DLD1 (cell line): ENCODE measurements around the gene PAM16.

Source experiments
- in situ Hi-C: cut with HindIII; loops from 2 replicates; pipeline ENCODE4 v1.10.0; 2017; ENCODE audit warnings: low sequenced_read_pairs

The PAM16 gene

DNA sequence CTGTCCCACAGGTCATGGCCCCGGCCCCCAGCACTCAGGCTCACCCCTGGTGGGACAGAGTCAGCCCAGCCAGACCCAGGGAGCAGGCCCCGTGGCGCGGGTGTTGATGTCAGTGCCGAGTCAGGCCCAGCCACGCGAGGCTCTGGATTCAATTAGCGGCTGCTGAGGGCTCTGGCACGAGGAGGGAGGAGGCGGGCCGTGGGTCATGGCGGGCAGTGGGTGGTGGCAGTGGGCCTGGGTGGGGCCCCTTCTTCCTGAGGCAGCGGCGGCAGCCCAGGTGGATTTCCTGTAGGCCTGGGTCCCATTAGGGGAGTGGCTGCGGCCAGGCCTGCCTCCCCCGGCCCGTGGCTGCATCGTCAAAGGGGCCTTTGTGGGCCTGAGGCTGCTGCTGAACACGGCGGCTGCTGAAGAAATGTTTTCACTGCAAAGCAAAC, 33.4 kb upstream of the PAM16 start:
- in situ Hi-C loops = no loop called here

DNA sequence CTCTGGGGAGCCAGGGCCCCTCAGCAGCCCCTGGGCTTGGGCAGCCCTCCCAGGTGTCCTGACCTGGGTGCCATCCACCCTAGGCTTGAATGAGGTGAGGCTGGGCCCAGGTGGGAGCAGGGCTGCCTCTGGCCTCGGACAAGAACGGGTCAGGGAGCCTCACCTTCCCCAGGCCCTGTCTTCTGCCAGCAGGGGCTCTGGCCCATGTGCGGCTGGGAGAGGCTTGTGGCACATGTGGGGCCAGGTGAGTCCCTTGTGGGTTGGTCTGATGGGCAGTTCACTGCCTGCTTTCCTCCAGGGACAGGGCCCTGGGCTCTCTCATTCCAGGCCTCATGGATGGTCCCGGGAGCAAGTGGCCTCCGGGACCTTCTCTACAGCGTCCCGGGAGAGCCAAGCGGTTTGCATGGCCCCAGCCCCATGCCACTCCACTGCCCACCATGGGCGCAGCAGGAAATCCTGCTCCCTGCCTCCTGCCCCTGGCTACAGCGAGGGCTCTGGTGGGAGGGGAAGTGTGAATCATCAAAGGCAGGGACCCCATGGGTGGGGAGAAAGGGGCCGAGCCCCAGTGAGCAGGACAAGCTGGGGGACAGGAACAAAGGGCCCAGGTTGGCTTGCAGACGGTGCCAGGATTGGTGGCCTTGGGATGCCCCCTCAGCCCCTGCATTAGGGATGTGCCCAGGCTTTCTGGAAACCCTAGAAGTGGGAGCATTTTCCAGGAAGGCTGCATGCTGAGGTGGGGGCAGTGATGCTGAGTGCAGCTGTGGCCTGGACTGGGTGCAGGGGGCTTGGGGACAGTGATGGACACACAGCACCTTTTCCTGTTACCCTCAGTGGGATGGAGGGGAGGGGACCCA, 32.7 kb upstream of the PAM16 start:
- in situ Hi-C loops = no loop called here

DNA sequence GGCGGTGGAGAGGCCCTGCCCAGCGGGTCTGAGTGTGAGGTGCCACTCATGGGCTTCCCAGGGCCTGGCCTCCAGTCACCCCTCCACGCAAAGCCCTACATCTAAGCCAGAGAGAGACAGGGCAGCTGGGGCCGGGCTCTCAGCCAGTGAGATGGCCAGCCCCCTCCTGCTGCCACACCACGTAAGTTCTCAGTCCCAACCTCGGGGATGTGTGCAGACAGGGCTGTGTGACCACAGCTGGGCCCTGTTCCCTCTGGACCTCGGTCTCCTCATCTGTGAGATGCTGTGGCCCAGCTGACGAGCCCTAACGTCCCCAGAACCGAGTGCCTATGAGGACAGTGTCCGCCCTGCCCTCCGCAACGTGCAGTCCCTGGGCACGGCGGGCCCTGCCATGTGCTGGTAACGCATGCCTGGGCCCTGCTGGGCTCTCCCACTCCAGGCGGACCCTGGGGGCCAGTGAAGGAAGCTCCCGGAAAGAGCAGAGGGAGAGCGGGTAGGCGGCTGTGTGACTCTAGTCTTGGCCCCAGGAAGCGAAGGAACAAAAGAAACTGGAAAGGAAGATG, 31.8 kb upstream of the PAM16 start:
- in situ Hi-C loops = no loop called here

DNA sequence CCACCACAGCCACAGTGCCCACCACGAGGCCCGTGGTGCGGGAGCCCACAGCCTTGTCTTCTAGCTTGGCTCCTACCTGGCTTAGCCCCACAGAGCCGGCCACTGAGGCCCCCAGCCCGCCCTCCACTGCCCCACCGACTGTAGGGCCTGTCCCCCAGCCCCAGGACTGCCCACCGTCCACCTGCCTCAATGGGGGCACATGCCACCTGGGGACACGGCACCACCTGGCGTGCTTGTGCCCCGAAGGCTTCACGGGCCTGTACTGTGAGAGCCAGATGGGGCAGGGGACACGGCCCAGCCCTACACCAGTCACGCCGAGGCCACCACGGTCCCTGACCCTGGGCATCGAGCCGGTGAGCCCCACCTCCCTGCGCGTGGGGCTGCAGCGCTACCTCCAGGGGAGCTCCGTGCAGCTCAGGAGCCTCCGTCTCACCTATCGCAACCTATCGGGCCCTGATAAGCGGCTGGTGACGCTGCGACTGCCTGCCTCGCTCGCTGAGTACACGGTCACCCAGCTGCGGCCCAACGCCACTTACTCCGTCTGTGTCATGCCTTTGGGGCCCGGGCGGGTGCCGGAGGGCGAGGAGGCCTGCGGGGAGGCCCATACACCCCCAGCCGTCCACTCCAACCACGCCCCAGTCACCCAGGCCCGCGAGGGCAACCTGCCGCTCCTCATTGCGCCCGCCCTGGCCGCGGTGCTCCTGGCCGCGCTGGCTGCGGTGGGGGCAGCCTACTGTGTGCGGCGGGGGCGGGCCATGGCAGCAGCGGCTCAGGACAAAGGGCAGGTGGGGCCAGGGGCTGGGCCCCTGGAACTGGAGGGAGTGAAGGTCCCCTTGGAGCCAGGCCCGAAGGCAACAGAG, 31.0 kb upstream of the PAM16 start:
- in situ Hi-C loops = no loop called here

DNA sequence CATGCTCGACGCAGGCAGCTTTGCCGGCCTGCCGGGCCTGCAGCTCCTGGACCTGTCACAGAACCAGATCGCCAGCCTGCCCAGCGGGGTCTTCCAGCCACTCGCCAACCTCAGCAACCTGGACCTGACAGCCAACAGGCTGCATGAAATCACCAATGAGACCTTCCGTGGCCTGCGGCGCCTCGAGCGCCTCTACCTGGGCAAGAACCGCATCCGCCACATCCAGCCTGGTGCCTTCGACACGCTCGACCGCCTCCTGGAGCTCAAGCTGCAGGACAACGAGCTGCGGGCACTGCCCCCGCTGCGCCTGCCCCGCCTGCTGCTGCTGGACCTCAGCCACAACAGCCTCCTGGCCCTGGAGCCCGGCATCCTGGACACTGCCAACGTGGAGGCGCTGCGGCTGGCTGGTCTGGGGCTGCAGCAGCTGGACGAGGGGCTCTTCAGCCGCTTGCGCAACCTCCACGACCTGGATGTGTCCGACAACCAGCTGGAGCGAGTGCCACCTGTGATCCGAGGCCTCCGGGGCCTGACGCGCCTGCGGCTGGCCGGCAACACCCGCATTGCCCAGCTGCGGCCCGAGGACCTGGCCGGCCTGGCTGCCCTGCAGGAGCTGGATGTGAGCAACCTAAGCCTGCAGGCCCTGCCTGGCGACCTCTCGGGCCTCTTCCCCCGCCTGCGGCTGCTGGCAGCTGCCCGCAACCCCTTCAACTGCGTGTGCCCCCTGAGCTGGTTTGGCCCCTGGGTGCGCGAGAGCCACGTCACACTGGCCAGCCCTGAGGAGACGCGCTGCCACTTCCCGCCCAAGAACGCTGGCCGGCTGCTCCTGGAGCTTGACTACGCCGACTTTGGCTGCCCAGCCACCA, 30.2 kb upstream of the PAM16 start:
- in situ Hi-C loops = no loop called here

DNA sequence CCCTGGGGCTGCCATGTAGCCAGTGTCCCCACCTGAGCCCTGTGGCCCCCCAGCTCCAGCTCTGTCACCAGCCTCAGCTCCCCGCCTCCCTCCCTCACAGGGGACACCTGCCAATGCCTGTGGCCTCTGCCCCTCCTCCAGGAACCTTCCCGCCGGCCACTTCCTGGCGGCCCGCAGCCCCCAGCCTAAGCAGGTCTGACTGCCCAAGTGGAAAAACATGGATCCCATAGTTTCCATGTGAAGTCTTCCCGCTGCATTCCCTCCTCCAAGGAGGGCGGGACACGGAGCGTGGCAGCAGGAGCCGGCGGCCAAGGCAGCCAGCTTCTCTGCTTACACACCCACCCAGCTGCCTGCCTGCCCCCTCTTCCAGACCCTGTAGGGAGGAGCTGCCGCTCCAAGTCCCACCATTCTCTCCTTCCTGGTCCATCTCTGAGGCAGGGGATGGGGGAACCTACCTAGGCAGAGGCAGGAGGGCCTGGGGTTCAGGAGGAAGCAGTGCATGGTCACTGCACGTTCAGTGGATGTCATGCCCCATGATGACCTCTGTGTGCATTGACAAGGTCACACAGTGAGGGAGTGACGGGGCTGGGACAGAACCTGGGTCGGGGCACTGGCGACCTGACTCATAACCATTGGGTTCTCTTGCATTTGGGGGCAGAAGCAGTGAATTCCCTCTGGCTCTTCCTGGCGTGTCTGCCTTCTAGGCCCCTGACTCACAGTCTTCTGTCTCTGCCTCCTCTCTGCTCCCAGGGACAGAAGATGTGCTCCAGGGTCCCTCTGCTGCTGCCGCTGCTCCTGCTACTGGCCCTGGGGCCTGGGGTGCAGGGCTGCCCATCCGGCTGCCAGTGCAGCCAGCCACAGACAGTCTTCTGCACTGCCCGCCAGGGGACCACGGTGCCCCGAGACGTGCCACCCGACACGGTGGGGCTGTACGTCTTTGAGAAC, 29.3 kb upstream of the PAM16 start:
- in situ Hi-C loops = no loop called here

DNA sequence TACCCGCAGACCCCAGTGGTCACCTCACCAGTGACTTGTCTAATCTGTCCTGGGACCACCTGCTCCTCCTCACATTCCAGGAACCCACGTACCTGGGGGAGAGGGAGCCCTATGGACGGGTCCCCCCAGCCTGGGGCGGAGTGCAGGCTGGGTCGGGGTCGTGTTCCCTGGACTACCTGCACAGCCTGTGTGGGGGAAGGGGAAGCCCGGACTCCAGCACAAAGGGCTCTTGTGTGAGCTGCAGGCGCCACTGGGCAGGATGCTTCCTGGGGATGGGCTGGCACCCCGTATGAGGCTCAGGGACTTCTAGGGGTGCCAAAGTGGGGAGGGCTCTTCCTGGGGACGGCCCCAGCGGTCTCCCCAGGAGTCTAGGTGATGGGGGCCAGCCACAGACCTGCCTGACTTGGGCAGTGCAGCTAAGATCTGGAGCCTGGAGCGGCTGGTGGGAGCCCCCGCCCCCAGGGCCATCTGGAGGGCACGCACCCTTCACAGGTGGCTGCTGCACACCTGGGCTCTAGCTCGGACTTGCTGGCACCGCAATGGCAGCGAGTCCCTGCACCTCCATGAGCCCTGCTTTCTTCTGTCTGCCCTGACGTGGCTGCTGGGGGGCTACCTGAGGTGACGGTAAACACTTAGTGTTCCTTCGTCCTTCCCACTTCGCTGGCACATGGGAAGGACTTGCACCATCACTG, 28.0 kb upstream of the PAM16 start:
- in situ Hi-C loops = no loop called here

DNA sequence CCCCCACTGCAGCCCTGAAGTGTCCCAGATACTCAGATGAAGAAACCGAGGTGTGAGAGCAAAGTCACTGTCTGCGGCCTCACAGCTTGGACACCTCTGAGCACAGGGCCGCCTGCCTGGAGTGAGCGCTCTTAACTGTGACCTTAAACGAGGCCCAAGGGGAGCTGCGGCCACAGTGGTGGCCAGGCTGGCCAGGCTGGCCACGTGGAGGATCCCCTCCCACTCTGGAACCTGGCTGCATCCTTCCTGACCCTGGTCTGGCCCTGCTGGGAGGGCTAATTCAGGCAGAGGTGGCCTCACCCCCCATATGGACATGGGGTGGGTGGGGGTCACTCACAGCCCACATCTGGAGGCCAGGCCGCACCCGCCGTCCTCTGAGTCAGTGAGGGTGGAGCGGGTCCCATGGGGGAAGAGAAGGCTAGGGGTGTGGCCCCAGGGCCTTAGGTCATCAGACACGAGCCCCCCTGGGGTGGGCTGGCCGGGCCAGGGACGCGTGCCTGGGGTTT, 27.1 kb upstream of the PAM16 start:
- in situ Hi-C loops = no loop called here

DNA sequence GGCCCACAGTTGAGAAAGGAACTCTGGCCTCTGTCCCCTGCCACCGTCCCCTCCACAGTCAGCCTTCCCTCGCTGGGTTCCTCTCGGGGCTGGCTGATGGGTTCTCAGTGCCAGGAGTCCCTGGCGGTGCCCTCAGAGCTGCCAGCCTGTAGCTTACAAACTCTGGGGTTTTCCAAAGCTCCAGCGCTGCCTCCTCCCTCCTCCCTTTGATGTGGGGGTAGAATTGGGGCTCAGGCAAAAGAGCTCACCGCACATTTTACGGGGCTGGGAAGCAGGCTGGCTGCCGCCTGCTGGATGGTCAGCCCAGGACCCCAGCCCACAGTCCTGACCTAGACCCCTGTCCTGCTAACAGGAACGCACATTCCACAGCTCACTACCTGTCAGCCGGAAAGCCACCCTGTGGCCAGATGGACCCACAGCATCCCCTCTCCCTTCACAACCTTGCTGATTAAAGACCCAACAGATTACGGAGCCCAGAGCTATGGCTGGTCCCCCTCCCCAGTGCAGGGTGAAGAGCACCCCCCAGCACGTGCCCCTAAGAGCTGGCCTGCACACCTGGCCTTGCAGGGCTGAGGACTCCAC, 26.5 kb upstream of the PAM16 start:
- in situ Hi-C loops = no loop called here

DNA sequence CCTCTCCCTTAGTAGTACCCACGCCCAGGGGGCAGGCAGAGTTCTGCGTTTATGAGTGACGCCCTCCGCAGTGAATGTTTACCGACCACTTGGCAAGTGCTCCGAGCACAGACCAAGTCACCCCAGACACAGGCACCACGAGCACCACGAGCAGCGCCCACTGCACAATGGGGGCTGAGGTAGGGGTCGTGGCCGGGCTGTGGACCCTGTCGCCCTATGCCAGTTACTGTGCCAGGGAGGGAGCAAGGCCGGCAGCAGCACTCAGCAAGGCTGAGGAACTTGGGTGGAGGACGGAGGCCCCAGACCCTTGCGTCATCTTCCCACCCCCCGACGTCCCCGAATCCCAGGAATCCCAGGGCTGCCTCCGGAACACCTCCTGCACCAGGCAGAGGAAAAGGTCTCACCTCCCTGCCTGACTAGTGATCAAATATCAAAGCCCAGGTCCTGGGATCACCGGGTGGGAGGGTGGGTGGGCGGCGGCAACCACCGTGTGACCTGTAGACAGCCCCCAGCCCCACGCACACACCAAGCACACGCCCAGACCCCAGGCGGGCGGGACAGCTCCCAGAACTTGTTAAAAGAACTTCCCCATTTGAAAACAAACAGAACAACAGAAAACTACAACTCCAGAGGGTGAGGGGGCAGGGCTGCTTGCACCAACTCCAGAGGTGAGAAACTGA, 25.9 kb upstream of the PAM16 start:
- in situ Hi-C loops = no loop called here

DNA sequence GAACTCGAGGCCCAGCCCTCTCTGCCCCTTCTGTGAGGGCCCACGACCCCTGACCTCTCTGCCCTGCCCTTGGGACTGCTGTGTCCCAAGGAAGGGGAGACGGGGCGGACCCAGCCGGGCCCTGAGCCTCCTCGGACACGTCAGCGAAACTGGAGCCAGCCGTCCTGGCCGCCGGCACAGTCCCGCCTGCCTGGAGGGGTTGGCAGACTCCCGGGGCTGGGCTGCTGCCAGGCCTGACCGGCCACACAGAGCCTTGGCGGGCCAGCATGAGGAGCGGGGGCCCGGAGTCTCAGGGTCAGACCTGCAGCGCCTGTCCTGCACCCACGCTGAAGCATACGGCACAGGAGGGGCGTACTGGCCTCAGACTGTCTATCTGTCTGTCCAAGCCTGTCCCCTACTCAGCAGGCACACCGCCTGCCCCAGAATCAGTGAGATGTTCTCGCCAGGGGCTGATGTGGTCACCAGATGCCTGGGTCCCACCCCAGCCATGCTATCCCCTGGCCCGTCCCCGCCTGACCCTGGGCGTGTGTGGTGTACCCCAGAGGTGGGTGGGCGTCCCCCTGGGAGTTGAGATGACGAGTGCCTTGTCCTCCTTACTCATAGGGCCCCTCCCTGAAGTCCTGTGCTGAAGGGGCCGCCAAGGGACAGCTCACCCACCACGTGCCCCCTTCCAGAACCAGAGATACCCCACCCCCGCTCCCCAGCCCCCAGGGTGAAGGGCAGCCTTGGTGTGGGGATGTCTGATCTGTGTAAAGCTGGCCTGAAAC, 25.2 kb upstream of the PAM16 start:
- in situ Hi-C loops = no loop called here

DNA sequence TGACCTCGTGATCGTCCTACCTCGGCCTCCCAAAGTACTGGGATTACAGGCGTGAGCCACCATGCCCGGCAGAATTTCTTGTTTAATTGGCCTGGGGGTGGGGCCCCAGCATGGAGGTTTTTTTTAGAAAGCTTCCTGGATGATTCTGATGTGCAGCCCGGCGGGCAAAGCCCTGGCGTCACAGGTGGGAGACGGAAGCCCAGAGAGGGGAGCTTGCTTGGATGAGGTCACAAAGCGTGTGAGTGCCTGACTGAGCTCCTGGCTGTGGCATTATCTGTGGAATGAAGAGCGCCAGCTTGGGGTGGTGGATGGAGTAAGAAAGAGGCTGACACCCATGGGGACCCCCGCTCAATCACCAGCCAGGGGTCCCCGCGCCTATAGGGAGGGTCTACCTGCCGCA, 24.6 kb upstream of the PAM16 start:
- in situ Hi-C loops = no loop called here

DNA sequence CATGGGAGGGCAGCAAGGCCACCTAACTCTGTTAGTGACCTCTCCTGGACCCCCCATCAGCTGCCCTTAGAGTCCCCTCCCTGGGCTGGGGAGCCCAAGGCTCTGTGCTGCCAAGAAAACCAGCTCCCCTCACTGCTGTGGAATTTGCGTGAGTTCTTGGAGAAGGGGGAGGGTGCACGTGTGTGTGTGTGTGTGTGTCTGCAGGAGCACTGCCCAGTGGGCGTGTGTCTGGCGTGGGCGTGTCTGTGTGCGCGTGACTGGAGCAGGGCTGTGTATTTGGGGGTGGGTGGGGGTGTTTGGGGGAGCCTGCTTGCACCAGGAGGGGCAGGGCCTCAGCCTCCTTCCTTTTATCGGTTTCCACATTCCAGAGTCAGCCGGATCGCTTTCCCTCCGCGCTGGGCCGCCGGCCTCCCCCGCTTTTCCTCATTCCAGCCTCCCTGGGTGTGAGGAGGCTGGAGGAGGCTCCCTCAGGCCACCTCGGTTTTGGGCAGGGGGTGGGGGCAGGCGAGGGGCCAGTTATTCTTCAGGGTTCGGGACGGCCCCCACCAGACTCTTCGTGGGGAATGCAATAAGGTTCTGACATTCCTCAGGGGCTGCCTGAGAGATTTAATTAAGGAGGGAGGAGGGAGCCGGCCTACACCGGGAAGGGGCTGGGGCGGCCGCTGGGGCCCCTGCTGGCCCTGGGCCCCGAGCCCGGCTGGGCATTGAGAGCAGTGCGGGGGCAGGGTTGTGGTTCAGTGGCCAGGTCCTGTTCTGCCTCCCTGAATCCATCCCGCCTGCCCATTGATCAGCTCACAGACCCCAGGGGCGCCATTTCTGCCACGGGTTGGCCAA, 23.0 kb upstream of the PAM16 start:
- in situ Hi-C loops = no loop called here

DNA sequence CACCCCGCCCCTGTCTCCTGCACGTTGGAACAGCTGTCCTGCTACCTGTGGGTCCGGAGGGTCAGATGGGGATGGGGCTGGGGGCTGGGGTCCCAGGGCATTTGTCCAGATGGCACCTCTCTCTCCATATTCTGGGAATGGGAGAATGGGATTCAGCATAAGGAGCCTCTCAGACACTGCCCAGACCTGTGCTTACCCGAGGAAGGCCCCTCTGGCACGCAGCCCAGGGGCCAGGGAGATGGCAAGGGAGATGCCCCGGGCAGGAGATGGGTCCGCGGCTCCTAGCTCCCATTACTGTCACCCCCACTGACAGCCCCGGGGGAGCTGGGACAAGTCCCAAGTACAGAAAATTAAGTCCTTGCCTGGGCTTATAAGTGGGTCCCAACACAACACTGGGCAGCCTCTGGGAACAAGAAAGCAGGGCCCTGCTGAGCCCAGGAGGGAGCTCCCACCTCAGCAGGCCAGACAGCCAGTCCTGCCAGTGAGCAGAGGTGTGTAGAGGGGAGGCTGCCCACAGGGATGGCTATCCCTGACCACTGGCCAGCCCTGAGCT, 22.3 kb upstream of the PAM16 start:
- in situ Hi-C loops = no loop called here

DNA sequence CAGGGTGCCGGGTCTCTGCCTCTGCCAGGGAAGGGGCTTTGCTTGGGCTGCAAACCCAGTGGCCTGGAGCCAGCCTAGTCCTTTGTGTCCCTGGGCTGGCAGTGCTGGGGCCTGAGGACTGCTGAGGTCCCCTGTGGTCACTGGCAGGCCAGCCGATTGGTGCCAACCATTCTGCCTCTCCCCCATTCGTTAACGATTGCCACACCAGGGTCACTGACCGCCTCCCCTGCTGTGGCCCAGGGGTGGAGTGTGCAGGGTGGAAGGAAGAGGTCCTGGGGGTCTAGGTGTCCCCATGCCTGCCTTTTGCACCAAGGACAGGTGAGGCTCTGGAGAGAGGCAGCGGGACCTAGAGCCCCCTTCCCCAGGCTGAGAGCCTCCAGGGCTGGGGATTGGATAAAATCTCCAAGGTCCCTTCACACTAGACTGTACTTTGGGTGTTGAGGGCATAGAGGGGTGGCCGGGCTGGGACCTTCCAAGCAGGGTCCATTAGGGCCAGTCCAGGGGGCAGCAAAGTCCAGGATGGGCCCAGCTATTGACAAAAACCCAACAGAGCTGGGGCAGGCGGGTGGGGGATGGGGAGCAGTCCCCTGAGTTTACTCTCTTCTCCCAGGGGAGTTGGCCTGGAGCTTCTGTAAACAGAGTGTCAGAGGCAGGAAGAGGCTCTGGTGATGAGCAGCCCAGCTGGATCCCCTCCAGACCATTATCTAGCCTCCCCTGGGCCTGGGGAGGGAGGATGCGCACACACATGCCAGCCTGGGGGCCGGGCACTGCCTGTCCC, 21.6 kb upstream of the PAM16 start:
- in situ Hi-C loops = no loop called here
